HG02938 (cell line): ENCODE measurements around the gene LAMB4.

ENCODE experiments used
- ATAC-seq: cut with Tn5 transposase; IDR thresholded peaks from one replicate; pipeline ENCODE4 v1.9.1; 2021; ENCODE audit warnings: mild to moderate bottlenecking, moderate library complexity; ENCODE audit not compliant: unreplicated experiment

LAMB4 gene

DNA sequence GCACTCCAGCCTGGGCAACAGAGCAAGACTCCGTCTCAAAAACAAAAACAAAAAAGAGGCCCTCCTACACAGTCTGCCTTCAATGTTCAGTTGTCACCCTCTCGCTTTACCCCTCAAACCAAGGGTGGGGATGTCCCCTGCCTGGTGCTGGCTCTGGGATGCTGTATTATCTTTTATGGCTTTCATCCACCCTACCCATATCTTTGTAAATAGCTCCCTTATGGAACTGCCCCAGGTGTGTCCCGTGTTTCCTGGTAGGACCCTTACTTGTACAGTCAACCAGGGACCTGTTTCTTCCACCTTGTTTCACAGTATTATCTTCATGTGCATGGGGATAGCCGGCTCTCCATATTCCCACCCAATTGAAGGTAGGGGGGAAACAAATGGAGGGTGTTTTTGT lies 111.5 kb downstream of the LAMB4 start:
- ATAC-seq, result no peak

DNA sequence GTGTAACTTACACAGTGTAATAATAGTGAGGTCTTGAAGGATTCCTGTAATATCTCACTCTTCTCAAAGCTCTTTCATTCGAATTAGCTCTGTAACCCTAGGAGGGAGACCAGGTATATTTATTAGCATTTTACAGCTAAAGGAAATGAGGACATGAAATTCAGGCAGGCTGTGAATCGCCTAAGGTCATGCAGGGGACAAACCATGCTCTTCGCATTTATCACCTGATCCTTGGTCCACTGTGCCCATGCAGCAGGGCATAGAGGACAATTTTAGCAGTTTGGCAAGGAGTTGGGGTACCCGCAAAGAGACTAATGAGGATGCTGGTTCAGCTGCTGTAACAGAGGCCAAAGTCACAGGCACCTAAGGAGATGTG lies 112.4 kb downstream of the LAMB4 start:
- ATAC-seq, result no peak

DNA sequence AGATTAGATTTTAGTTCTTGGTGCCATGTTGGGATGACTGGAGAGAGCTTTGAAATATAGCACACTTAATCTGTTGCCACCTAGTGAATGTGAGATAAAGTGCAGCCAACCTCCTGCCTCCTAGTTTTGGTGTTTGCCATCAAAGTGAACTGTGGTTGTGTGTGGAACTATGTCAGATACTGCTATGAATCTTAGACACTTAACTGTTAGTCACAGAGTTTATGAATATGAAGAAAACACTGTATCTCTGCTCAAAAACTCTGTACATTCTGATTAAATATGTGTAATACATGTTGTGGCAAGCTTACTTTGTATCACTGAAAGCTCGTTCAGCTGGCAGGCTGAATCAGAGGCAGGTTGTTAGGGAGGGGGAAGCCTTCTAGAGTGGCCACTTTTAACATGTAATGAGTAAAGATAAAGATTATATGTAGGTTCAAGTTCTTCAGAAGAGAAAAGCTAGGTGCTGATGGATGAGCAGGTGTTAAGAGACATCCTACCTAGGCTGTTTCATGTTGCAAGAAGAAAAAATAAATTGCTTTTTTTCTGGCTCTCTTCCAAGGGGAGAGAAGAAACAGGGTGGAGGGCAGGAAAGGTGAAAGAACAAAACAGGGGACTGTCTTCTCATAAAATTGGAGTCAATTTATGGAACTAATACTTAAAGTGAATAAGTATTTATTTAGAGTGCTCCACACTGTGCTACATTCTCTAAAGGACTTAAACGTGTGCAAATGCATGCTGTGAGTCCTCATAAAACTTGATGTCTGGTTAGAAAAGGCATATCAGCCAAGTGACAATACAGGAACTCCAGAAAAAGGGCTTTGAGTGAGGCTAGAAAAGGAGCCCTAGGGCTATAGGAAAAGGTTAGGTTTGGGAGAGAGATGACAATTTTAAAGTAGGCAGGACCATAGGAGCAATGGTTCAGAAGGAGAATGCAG lies 113.1 kb downstream of the LAMB4 start:
- no peak for ATAC-seq

DNA sequence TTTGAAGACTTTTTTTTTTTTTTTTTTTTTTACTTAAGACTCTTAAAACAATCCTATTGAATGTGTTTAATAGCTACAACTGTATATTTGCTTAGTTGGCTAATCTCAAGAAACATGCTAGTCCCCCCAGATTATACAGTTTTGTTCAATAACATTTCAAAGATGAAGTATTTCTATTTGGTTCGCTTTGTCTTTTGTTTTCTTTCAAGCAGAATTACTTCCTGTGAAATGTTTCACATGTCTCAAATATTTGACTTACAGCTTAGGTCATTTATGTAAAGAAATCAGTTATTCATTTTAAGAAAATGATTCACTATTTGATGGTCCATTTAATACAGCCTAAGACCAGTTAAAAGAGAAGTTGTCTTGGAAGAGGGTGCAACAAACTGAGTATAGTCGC lies 114.4 kb downstream of the LAMB4 start:
- ATAC-seq, result no peak

GRCh38 chr7:108014747-108015682 lies 115.1 kb downstream of the LAMB4 start:
- no peak for ATAC-seq

DNA sequence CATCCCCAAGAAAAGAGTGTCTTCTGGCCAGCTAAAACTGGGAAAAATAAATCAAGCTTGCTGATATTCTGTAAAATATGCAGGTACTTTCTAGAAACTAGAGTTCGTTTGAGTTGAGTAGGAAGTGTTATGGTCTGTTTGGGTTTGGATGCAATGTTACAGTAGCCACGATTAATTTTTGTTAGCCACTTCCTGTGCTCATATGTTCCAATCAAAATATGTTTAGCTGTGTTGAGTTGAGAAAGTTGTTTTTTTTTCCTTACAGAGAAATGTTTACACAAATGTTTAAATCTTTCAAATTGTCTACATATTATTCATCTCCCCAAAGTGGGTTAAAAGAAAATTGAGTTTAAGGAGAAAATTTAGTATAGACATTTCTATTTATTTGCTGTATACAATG lies 115.9 kb downstream of the LAMB4 start:
- ATAC-seq, result no peak

GRCh38 chr7:108012499-108013430 lies 117.4 kb downstream of the LAMB4 start:
- ATAC-seq, result no peak

DNA sequence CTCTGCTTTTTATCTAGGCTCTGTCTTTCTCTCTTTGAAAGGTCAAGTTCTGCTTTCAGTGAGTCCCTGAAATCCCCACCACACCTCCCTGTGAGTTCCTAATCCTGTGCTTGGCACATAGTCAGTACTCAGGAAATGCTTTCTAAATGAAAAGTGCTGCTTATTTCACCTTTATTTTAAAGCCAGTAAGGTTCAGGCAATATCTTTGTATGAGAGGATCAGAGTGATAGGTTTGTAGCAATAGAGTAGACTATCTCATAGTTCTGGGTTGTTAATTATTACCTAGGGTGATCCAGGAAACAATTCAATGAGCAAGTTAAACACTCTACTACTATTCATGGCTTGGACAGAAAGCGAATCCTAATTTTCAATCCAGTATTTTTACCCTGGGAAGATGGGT lies 119.8 kb downstream of the LAMB4 start:
- ATAC-seq, result no peak

DNA sequence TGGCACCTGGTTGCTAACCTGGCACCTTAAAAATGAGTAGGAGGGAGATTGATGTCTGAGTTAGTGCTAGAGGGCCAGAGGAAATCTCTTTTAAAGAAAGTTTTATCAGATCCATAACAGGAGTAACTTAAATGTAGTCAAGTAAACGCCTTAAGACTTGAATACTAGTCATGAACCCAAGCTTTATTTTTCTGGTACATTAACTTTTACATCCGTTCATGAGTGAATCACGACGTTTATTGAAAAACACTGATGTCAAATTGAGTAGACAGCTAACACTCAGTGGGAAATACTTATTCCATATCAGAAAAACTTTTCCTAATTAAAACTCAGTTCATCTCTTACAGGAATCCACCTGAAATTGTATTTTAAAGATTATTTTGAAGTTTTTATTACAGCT lies 120.3 kb downstream of the LAMB4 start:
- no peak for ATAC-seq

GRCh38 chr7:108008827-108009226 lies 121.3 kb downstream of the LAMB4 start:
- no peak for ATAC-seq

GRCh38 chr7:108008240-108008639 lies 121.9 kb downstream of the LAMB4 start:
- no peak for ATAC-seq

DNA sequence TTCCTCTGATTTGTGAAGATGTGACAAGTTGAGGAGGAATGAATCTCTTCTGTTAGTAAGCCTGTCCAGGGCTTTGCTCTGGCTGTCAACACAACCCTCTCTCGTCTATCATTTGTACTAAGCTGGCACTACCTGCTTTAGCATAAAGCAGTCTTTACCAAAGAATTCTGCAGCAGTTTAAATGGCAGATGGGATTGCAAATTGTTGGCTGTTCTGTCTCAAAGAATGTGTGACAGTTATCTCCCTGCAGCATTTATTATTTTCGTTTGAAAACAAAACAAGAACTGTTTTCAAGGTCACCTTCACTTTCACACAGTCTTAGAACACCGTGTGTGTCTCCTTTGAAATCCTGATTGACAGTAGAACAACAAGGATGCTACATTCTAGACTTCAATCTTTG lies 122.4 kb downstream of the LAMB4 start:
- ATAC-seq, result no peak

DNA sequence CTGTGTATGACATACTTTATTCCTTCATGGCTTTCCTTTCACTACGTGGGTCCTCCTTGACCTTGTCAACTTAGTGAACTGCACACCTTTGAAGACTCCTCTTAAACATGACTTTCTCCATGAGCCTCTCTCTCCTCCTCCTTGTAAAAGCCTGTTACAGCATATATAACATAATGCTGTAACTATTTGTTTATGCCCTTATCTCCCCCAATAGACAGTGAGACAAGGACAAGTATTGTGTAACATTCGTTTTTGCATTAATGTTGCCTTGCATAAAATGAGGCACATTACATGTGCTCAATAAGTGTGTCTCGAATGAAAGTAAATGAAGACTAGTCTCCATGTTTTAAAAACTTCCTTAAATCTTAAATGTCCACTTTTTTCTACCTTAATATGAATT lies 122.9 kb downstream of the LAMB4 start:
- no peak for ATAC-seq

GRCh38 chr7:108004220-108005142 lies 125.7 kb downstream of the LAMB4 start:
- no peak for ATAC-seq

- ATAC-seq, result no peak
Observed at GRCh38 chr7:108003599-108003935, 126.6 kb downstream of the LAMB4 start.

- no peak for ATAC-seq
Observed at GRCh38 chr7:108002726-108003598, 127.2 kb downstream of the LAMB4 start, which contains the start of gene LAMB1. TSS of gene LAMB1 (minus strand) at chr7:108003161. CDS start at chr7:108002885, 276 bp downstream.

DNA sequence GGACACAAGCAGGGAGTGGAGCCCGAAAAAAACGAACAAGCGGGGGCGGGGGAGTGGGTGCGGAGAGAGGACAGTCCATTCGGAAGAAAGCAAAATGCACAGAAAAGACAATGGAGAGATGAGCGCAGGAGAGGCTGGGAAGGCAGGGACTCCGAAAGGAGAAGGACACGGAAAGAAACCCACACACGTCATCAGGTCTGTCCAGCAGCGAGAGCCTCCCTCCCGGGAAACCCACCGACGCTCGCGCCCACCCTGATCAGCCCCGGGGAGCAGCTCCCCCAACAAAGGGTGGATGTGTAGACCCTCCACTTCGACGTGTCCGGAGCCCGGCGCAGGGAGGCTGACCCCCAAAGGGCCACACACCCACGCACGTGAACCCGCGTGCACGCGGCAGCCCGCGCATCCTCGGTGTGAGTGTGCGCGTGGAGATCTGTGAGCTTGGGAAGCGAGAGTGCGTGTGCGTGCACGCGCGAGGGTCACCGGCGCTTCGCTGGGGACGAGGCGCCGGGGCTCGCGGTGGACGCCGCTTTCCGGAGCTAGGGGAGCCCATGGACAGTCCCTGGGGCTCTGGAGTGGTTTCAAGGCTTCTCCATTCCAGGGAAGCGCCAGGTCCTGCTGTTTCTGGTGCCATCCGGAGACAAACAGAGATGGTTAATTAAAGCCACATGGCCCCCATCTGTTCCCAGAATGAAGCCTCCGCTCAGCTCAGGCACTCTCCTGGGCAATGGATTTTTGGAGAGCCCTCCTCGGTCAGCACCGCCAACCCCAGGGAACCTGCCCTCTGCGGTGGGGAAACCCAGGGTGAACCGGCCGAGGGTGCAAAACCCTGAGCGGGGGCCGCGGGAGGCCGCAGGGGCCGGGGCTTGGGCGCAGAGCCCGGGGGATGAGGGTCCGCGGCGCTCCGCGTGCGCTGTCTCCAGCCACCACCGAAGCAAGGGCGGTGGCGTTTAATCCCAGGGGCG lies 128.1 kb downstream of the LAMB4 start:
- ATAC-seq, result no peak
